ENCODE results near the gene FLT3.

The FLT3 gene

GRCh38 chr13:28138756-28139470, 38.5 kb upstream of the FLT3 start:
- Histone ChIP-seq H3K4me3 (ENCODE audit: low read depth, low read length) (peak overlapping the region; percentile 70), H3K4me1 (ENCODE audit: control insufficient read depth, insufficient read depth, low read length) (peaks cover 3% of the 10 kb centered on the region; the same call in 1 of the 2 replicates), H3K9me3 (ENCODE audit: control insufficient read depth, insufficient read depth, low read depth, low read length) (no peaks in the 10 kb centered on the region), H3K36me3 (ENCODE audit: control insufficient read depth in 2 of 2, insufficient read depth in 1 of 2, low read length in 2 of 2) (no peaks in the 10 kb centered on the region), H3K27ac (ENCODE audit: extremely low read depth, low read depth, low read length) (peak overlapping the region; percentile 99)
- POLR2A ChIA-PET: interaction anchor here (0.6 to 1.3 kb wide), 4 partner anchors 11 to 520 kb away, joined by 3 read pairs; partner anchors contain the start of gene POMP
- CTCF ChIA-PET: interaction anchor here (0.7 kb wide), 1 partner anchor 680 kb away, joined by 3 read pairs; no protein-coding TSS in a partner anchor
- TF ChIP-seq ZBTB11 (tag by site-specific recombination; conservative IDR thresholded peaks at IDR 0.05; ENCODE audit: low read depth): peak; percentile 73
- peak; percentile 70 for TF ChIP-seq GLIS1 (tag by site-specific recombination; IDR thresholded peaks at IDR 0.05)
- no peak for TF ChIP-seq ZNF560 (tag by site-specific recombination; IDR thresholded peaks at IDR 0.05; ENCODE audit: borderline replicate concordance)
- TF ChIP-seq KLF1 (tag by site-specific recombination; IDR thresholded peaks at IDR 0.05): no peak; the same call in 1 of the 2 replicates
- no peak for TF ChIP-seq ZNF654 (tag by site-specific recombination; IDR thresholded peaks at IDR 0.05; ENCODE audit: low read depth)
- peak; percentile 82; the same call in 1 of the 2 replicates for TF ChIP-seq KLF7 (tag by site-specific recombination; IDR thresholded peaks at IDR 0.05; ENCODE audit: borderline replicate concordance)
- peak; percentile 85; the same call in 1 of the 2 replicates for TF ChIP-seq ZEB2 (tag by site-specific recombination; IDR thresholded peaks at IDR 0.05)
- no peak for TF ChIP-seq ZBTB49 (tag by site-specific recombination; IDR thresholded peaks at IDR 0.05; ENCODE audit: low read depth)
- no peak for TF ChIP-seq ZNF670 (tag by site-specific recombination; IDR thresholded peaks at IDR 0.05; ENCODE audit: low read depth)
- 0 out of 2 replicates have a peak, but pooled peaks have one; percentile 12 for TF ChIP-seq ZNF19 (tag by site-specific recombination; IDR thresholded peaks at IDR 0.05; ENCODE audit: low read depth)
- no peak for TF ChIP-seq ZFP3 (tag by site-specific recombination; IDR thresholded peaks at IDR 0.05; ENCODE audit: low read depth)
- no peak; the same call in none of the 2 replicates for TF ChIP-seq KLF9 (tag by site-specific recombination; IDR thresholded peaks at IDR 0.05; ENCODE audit: low read depth)
- TF ChIP-seq ATF2 (tag by site-specific recombination; IDR thresholded peaks at IDR 0.05; ENCODE audit: low read depth): no peak
- no peak for TF ChIP-seq MEIS1 (CRISPR knock-in tag; IDR thresholded peaks at IDR 0.05; ENCODE audit: borderline replicate concordance)
- 0 out of 2 replicates have a peak, but pooled peaks have one; percentile 30 for TF ChIP-seq ZNF629 (tag by site-specific recombination; IDR thresholded peaks at IDR 0.05)
- peak; percentile 13; the same call in 1 of the 2 replicates for TF ChIP-seq ZSCAN30 (tag by site-specific recombination; IDR thresholded peaks at IDR 0.05)
- no peak for TF ChIP-seq ZNF513 (tag by site-specific recombination; IDR thresholded peaks at IDR 0.05)
- TF ChIP-seq SP3 (tag by site-specific recombination; IDR thresholded peaks at IDR 0.05): 0 out of 2 replicates have a peak, but pooled peaks have one; percentile 96
- TF ChIP-seq ZFP69B (tag by site-specific recombination; IDR thresholded peaks at IDR 0.05): peak; percentile 82; the same call in 1 of the 2 replicates
- TF ChIP-seq ZBTB7A (tag by site-specific recombination; IDR thresholded peaks at IDR 0.05; ENCODE audit: low read depth): peak; percentile 83; the same call in 1 of the 2 replicates
- TF ChIP-seq ZNF292 (tag by site-specific recombination; IDR thresholded peaks at IDR 0.05; ENCODE audit: borderline replicate concordance, low read depth): no peak
- TF ChIP-seq HOXD13 (CRISPR knock-in tag; IDR thresholded peaks at IDR 0.05; ENCODE audit: borderline replicate concordance): no peak
- peak; percentile 95 for TF ChIP-seq ZBTB10 (tag by site-specific recombination; IDR thresholded peaks at IDR 0.05)
- TF ChIP-seq BCL11B (tag by site-specific recombination; IDR thresholded peaks at IDR 0.05; ENCODE audit: low read depth): no peak
- TF ChIP-seq IKZF3 (tag by site-specific recombination; IDR thresholded peaks at IDR 0.05): peak; percentile 55
